T-helper 1 cell (primary cell): ENCODE measurements around the gene MBD3L2B.
"Not testable (repeated sequence)": the region's sequence is repeated elsewhere in the genome, so short reads cannot be mapped to it uniquely, and the experiment has no call there.

Experiments
- DNase-seq, 5 donors: peaks; one replicate each; pipeline ENCODE4 v3.0.0-alpha.2; 2012 to 2020
- total RNA-seq, 4 donors: gene quantifications; one replicate each; lab custom pipeline; 2026; lab: John Stamatoyannopoulos, UW

MBD3L2B gene
- 0 reads per million in 4 donors for total RNA-seq

- not testable (repeated sequence) for DNase-seq
Observed at GRCh38 chr19:7021331-7021730, at the start of gene MBD3L2B. Gene MBD3L2B (minus strand): TSS chr19:7021431. CDS start chr19:7021397, 34 bp downstream.

GRCh38 chr19:7069904-7070226 is 48.6 kb upstream of the MBD3L2B start:
- DNase-seq: no peak

GRCh38 chr19:7069042-7069903 is 48.0 kb upstream of the MBD3L2B start, which contains the start of gene ZNF557:
Gene ZNF557 (plus strand): TSS chr19:7069703. CDS start chr19:7075075, 5,372 bp downstream.
- DNase-seq: peak; percentile 98 to 100 (median 99)

DNA sequence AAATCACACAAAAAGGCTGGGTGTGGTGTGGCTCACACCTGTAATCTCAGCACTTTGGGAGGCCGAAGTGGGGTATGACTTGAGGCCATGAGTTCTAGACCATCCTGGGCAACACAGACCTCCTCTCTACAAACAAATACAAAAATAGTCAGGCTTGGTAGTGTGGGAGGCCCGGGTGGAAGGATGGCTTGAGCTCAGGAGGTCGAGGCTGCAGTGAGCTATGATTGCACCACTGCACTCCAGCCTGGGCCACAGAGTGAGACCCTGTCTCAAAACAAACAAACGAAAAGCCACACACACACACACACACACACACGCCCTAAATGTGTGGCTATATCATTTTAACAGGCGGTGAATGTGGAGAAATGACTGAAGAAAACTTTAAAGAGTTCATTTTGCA is 47.4 kb upstream of the MBD3L2B start:
- no peak for DNase-seq

GRCh38 chr19:7067716-7068115 is 46.5 kb upstream of the MBD3L2B start:
- no peak for DNase-seq

DNA sequence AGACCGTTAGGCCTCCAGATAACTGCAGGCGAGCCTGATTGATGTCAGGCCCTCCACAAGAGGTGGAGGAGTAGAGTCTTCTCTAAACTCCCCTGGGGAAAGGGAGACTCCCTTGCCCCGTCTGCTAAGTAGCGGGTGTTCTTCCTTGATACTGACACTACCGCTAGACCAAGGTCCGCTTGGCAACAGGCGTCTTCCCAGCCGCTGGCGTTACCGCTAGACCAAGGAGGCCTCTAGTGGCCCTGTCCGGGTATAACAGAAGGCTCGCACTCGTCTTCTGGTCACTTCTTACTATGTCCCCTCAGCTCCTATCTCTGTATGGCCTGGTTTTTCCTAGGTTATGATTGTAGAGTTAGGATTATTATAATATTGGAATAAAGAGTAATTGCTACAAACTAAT is 45.9 kb upstream of the MBD3L2B start:
- DNase-seq: not testable (repeated sequence)

GRCh38 chr19:7063764-7064418 is 42.7 kb upstream of the MBD3L2B start:
- DNase-seq: no peak

DNA sequence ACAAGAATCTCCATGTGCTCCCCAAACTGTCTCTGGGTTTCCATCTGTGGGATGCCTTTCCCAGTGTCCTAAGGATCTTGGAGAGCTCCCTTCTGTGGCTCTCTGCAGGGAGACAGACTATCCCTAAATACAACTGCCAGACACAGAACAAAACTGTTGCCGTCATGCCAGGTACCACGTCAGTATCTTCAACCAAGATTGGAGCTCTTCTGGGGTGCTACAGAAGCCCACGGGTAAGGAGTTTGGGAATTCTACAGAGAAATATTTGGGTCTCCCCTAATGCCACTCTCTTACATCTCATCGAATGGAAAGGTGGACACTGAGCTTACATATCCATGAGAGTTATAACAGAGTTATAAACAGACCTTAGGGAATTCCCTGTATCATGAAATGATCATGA is 42.1 kb upstream of the MBD3L2B start:
- DNase-seq: no peak

DNA sequence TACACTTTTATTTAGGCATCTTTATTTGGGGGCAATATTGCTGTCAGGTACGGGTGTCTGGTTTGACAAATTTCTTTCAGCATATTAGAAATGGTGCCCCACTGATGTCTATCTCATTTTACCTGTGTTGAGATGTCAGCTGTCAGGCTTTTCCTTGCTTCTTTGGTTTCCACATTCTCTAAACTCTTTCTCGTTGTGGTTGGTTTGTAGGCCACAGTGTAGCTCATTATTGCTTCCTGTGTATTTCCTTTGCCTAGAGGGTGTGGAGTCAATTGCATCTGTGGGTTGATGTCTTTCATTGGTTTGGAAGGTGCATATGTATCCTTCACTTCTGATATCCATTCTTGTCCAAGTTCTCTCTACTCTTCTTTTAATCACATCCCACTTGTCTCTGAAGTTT is 38.7 kb upstream of the MBD3L2B start:
- DNase-seq: not testable (repeated sequence)

DNA sequence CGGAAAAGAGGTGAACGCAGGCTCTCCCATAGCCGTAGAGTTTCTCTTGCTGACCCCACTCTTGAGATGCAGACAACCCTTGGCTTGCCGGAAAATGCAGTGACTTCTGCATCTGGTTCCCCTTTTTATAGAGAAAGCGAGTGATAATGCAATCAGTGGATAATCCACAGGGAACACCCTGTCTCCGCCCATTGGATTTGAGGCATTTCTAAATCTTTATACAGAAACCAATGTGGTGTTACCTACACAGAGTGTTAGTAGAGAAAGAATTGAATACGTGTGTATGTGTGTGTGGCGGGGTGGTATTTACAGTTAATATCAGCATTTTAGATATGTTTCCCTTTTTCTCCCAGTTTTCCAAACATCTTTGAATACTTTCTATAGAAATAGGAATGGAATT is 37.3 kb upstream of the MBD3L2B start, which contains the start of gene MBD3L3:
Gene MBD3L3, minus strand, starts transcription at position 101 of the 400 bp plus-strand sequence. Its CDS starts 71 bp downstream, at position 30.
- not testable (repeated sequence) for DNase-seq

DNA sequence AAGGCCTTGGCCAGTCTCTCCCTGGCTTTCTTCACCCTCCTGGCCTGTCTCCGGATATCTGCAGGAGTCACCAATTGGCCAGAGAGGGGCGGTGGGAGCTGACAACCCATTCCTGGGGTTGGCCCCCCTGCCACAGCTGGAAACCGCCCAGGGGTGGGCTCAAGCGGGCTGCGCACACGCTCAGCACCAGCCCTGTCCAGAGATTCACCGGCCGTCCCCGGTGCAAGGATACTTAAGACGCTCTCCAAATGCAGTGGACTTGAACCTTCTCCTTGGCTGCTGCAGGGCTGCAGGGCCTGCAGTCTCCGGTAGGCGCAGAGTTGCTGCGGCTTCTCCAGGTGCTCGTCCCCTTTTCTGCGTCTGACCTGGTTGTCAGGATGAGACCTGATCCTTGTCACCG is 35.1 kb upstream of the MBD3L2B start:
- not testable (repeated sequence) for DNase-seq

GRCh38 chr19:7055679-7056078 is 34.4 kb upstream of the MBD3L2B start:
- not testable (repeated sequence) for DNase-seq

GRCh38 chr19:7054635-7055368 is 33.6 kb upstream of the MBD3L2B start:
- not testable (repeated sequence) for DNase-seq

GRCh38 chr19:7052896-7053295 is 31.7 kb upstream of the MBD3L2B start:
- not testable (repeated sequence) for DNase-seq

DNA sequence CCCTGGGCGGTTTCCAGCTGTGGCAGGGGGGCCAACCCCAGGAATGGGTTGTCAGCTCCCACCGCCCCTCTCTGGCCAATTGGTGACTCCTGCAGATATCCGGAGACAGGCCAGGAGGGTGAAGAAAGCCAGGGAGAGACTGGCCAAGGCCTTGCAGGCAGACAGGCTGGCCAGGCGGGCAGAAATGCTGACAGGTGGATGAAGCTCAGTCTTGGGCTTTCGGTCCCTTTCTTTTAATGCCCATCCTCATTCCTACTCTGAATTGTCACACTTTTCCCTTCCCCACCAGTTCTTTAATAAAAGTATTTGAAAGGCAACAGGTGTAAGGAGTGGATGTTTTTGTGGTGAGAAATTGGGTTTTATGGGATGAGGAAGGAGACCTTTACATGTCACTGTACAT is 30.2 kb upstream of the MBD3L2B start:
- DNase-seq: not testable (repeated sequence)

GRCh38 chr19:7049021-7049420 is 27.8 kb upstream of the MBD3L2B start, which contains the start of gene MBD3L2:
Gene MBD3L2 (plus strand): TSS chr19:7049321. CDS start chr19:7049374, 53 bp downstream.
- not testable (repeated sequence) for DNase-seq

- not testable (repeated sequence) for DNase-seq
Observed at GRCh38 chr19:7041563-7041962, 20.3 kb upstream of the MBD3L2B start.

DNA sequence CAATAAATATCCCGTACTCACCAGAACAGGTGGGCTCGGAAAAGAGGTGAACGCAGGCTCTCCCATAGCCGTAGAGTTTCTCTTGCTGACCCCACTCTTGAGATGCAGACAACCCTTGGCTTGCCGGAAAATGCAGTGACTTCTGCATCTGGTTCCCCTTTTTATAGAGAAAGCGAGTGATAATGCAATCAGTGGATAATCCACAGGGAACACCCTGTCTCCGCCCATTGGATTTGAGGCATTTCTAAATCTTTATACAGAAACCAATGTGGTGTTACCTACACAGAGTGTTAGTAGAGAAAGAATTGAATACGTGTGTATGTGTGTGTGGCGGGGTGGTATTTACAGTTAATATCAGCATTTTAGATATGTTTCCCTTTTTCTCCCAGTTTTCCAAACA is 18.8 kb upstream of the MBD3L2B start, which contains the start of gene MBD3L4:
Gene MBD3L4, minus strand, starts transcription at position 101 of the 400 bp plus-strand sequence. Its CDS starts 35 bp downstream, at position 66.
- DNase-seq: not testable (repeated sequence)

GRCh38 chr19:7030278-7030677 is 9.0 kb upstream of the MBD3L2B start, which contains the start of gene MBD3L5:
Gene MBD3L5 (plus strand): TSS chr19:7030578. CDS start chr19:7030612, 34 bp downstream.
- DNase-seq: not testable (repeated sequence)

DNA sequence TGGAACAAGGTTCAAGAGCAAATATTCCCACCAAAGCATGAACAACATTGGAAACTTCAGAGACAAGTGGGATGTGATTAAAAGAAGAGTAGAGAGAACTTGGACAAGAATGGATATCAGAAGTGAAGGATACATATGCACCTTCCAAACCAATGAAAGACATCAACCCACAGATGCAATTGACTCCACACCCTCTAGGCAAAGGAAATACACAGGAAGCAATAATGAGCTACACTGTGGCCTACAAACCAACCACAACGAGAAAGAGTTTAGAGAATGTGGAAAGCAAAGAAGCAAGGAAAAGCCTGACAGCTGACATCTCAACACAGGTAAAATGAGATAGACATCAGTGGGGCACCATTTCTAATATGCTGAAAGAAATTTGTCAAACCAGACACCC is 7.6 kb upstream of the MBD3L2B start:
- not testable (repeated sequence) for DNase-seq

DNA sequence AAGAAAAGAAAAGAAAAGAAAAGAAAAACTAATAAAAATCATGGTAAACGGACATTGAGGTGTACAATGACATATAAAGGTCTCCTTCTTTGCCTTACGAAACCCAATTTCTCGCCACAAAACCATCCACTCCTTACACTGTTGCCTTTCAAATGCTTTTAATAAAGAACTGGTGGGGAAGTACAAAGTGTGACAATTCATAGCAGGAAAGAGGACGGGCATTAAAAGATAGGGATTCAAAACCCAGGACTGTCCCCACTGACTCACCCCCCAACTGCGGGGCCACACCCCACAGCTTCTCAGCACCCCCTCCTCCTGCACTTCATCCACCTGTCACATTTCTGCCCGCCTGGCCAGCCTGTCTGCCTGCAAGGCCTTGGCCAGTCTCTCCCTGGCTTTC is 2.4 kb downstream of the MBD3L2B start:
- DNase-seq: no peak

GRCh38 chr19:7013678-7014077 is 7.6 kb downstream of the MBD3L2B start:
- DNase-seq: no peak
